HepG2 (cell line): Measurements from ENCODE around the gene MAPK8IP3. TPM values are rescaled to one million over a fixed set of nuclear protein-coding genes. Genes with fewer than 3 reads are reported as not detected.
A peak's percentile ranks its signal among the peaks of the same experiment; 100 is the strongest.

ENCODE experiments used
- ATF1 ChIP-seq: IDR thresholded peaks from 2 replicates; pipeline ENCODE4 v1.6.1; 2016; ENCODE audit warnings: mild to moderate bottlenecking, control low read depth
- BRD4 ChIP-seq: sonication (generic); formaldehyde crosslinking; IDR thresholded peaks from 2 replicates; pipeline ENCODE4 v1.4.0; 2020; ENCODE audit warnings: missing genetic modification reagents
- CBX2 ChIP-seq, 2 experiments: fragments of 200-600 bp in 1 of 2; sonication (generic); formaldehyde crosslinking in 1 of 2; IDR thresholded peaks; 2 replicates each; pipeline versions ENCODE4 v1.7.0 to v1.8.1; 2018 to 2022; ENCODE audit warnings: low read depth in 2 of 2, low read length in 1 of 2, mild to moderate bottlenecking in 1 of 2, missing genetic modification reagents in 1 of 2
- CHCHD3 ChIP-seq: sonication (generic); formaldehyde crosslinking; IDR thresholded peaks from 2 replicates; pipeline ENCODE4 v1.8.0; 2022; ENCODE audit warnings: mild to moderate bottlenecking, missing genetic modification reagents, moderate library complexity
- FOSL1 ChIP-seq: sonication (generic); formaldehyde crosslinking; IDR thresholded peaks from 2 replicates; pipeline ENCODE4 v1.9.0; 2021; ENCODE audit warnings: missing genetic modification reagents, borderline replicate concordance
- GFI1 ChIP-seq: sonication (generic); formaldehyde crosslinking; IDR thresholded peaks from 2 replicates; pipeline ENCODE4 v1.5.0; 2020; ENCODE audit warnings: missing genetic modification reagents, mild to moderate bottlenecking, borderline replicate concordance
- HBP1 ChIP-seq: IDR thresholded peaks from 2 replicates; pipeline ENCODE4 v1.6.1; 2016; ENCODE audit warnings: low read depth, control low read depth
- IRF1 ChIP-seq: sonication (generic); formaldehyde crosslinking; IDR thresholded peaks from 2 replicates; pipeline ENCODE4 v1.4.0; 2020; ENCODE audit warnings: low read depth, mild to moderate bottlenecking, missing genetic modification reagents
- IRF2 ChIP-seq: IDR thresholded peaks from 2 replicates; pipeline ENCODE4 v1.6.1; 2018; ENCODE audit warnings: missing genetic modification reagents, missing compliant biosample characterization
- KDM1A ChIP-seq: IDR thresholded peaks from 2 replicates; pipeline ENCODE4 v1.6.1; 2016; ENCODE audit warnings: missing compliant biosample characterization
- KDM6A ChIP-seq: IDR thresholded peaks from 2 replicates; pipeline ENCODE4 v1.6.1; 2016; ENCODE audit warnings: low read depth
- MIER2 ChIP-seq: IDR thresholded peaks from 2 replicates; pipeline ENCODE4 v1.6.1; 2016; ENCODE audit warnings: missing biosample characterization, missing genetic modification reagents
- NFATC3 ChIP-seq: sonication (generic); formaldehyde crosslinking; IDR thresholded peaks from 2 replicates; pipeline ENCODE4 v1.5.1; 2020; ENCODE audit warnings: mild to moderate bottlenecking, missing genetic modification reagents
- NFKB2 ChIP-seq: sonication (generic); formaldehyde crosslinking; IDR thresholded peaks from 2 replicates; pipeline ENCODE4 v1.4.0; 2020; ENCODE audit warnings: missing genetic modification reagents, borderline replicate concordance
- PTBP1 ChIP-seq: fragments of 200-400 bp; formaldehyde crosslinking; IDR thresholded peaks from 2 replicates; pipeline ENCODE4 v1.6.1; 2018; ENCODE audit warnings: low read length, low read depth; ENCODE audit not compliant: poor library complexity, severe bottlenecking
- RFX5 ChIP-seq: IDR thresholded peaks from 2 replicates; pipeline ENCODE4 v1.6.1; 2011; ENCODE audit warnings: low read depth, low read length, improper control_type of control experiment
- SMAD9 ChIP-seq: sonication (generic); formaldehyde crosslinking; IDR thresholded peaks from 2 replicates; pipeline ENCODE4 v1.5.1; 2020; ENCODE audit warnings: mild to moderate bottlenecking, missing genetic modification reagents
- SP4 ChIP-seq: sonication (generic); formaldehyde crosslinking; IDR thresholded peaks from 2 replicates; pipeline ENCODE4 v1.8.1; 2023; ENCODE audit warnings: mild to moderate bottlenecking, missing genetic modification reagents
- SP5 ChIP-seq: IDR thresholded peaks from 2 replicates; pipeline ENCODE4 v1.6.1; 2016; ENCODE audit warnings: low read depth, borderline replicate concordance
- TARDBP ChIP-seq: sonication (generic); formaldehyde crosslinking; IDR thresholded peaks from 2 replicates; pipeline ENCODE4 v1.8.0; 2022; ENCODE audit warnings: mild to moderate bottlenecking, missing genetic modification reagents
- TEF ChIP-seq: sonication (generic); formaldehyde crosslinking; IDR thresholded peaks from 2 replicates; pipeline ENCODE4 v1.5.0; 2020; ENCODE audit warnings: missing genetic modification reagents
- U2AF1 ChIP-seq: fragments of 200-400 bp; formaldehyde crosslinking; optimal IDR thresholded peaks from 2 replicates; pipeline ENCODE3; 2017; ENCODE audit warnings: mild to moderate bottlenecking, low read depth, low read length
- ZFP37 ChIP-seq: sonication (generic); formaldehyde crosslinking; IDR thresholded peaks from 2 replicates; pipeline ENCODE4 v1.4.0; 2020; ENCODE audit warnings: missing genetic modification reagents, borderline replicate concordance
- ZNF234 ChIP-seq: sonication (generic); formaldehyde crosslinking; conservative IDR thresholded peaks from 2 replicates; pipeline ENCODE4 v1.5.1; 2020; ENCODE audit warnings: mild to moderate bottlenecking, missing genetic modification reagents
- ZNF644 ChIP-seq: IDR thresholded peaks from 2 replicates; pipeline ENCODE4 v1.6.1; 2016; ENCODE audit warnings: low read depth
- ZNF773 ChIP-seq: sonication (generic); formaldehyde crosslinking; IDR thresholded peaks from 2 replicates; pipeline ENCODE4 v1.4.0; 2020; ENCODE audit warnings: missing genetic modification reagents, borderline replicate concordance
- ZNF800 ChIP-seq: sonication (generic); formaldehyde crosslinking; IDR thresholded peaks from 2 replicates; pipeline ENCODE4 v1.4.0; 2020; ENCODE audit warnings: missing genetic modification reagents
- polyA plus RNA-seq, 8 experiments: library from polyadenylated mRNA; depleted of rRNA in 3 of 8; stranded (reverse) in 7 of 8; unstranded in 1 of 8; fragments of >200 nt; fragmentation: Illumina TruSeq in 4 of 8; extraction: Trizol in 4 of 8; gene quantifications; 2 replicates each; pipeline versions ENCODE4 v1.2.1 to v1.2.3, GENCODE V29; 2011 to 2016; ENCODE audit warnings: low read depth in 4 of 8, missing spikeins in 1 of 8, mixed read lengths in 1 of 8; ENCODE audit not compliant: insufficient read depth in 1 of 8
- total RNA-seq, 5 experiments: library from RNA; depleted of rRNA; stranded (reverse); fragments of >200 nt; fragmentation: Illumina TruSeq; extraction: Trizol; gene quantifications; 2 replicates each; pipeline ENCODE4 v1.2.3, GENCODE V29; 2016; ENCODE audit warnings: low read depth in 1 of 5

Gene MAPK8IP3
- total and polyA plus RNA-seq, 2 of the 13 experiments (the other 11 are each of a cell fraction or from before 2014, with no cell fraction given): 25.1 to 41.7 TPM

GRCh38 chr16:1705688-1706385 lies at the start of gene MAPK8IP3 (continued):
- TF ChIP-seq BRD4 (CRISPR knock-in tag) (peak; percentile 95), NFATC3 (CRISPR knock-in tag) (no peak), RFX5 (peak; percentile 71), HBP1 (CRISPR knock-in tag) (no peak), SMAD9 (CRISPR knock-in tag) (no peak), FOSL1 (CRISPR knock-in tag) (peak; percentile 44; the same call in 1 of the 2 replicates), ZNF234 (peak; percentile 88), SP5 (CRISPR knock-in tag) (0 out of 2 replicates have a peak, but pooled peaks have one; percentile 36), GFI1 (CRISPR knock-in tag) (no peak), CHCHD3 (CRISPR knock-in tag) (0 out of 2 replicates have a peak, but pooled peaks have one; percentile 76), ZNF644 (CRISPR knock-in tag) (no peak), PTBP1 (peak; percentile 13), IRF2 (CRISPR knock-in tag) (peak; percentile 89), NFKB2 (no peak; the same call in 1 of the 2 replicates), ZNF800 (CRISPR knock-in tag) (peak; percentile 52; the same call in 1 of the 2 replicates), SP4 (peak; percentile 96), ATF1 (CRISPR knock-in tag) (peak; percentile 21; the same call in 1 of the 2 replicates), MIER2 (CRISPR knock-in tag) (no peak), TARDBP (CRISPR knock-in tag) (no peak), ZNF773 (CRISPR knock-in tag) (no peak), IRF1 (CRISPR knock-in tag) (no peak), TEF (CRISPR knock-in tag) (0 out of 2 replicates have a peak, but pooled peaks have one; percentile 36), KDM6A (no peak), U2AF1 (no peak), KDM1A (CRISPR knock-in tag) (no peak), CBX2 (IDR thresholded peaks at IDR 0.05; ENCODE audit: low read depth, low read length) (no peak), CBX2 (CRISPR knock-in tag; IDR thresholded peaks at IDR 0.05; ENCODE audit: low read depth) (no peak), ZFP37 (CRISPR knock-in tag) (0 out of 2 replicates have a peak, but pooled peaks have one; percentile 29)
